Measurements from ENCODE around the gene PKIG. TPM values are rescaled to one million over a fixed set of nuclear protein-coding genes. Genes with fewer than 3 reads are reported as not detected.

PKIG gene
- total RNA-seq, 1 donor from 2014 or later, result 34.7 TPM

DNA sequence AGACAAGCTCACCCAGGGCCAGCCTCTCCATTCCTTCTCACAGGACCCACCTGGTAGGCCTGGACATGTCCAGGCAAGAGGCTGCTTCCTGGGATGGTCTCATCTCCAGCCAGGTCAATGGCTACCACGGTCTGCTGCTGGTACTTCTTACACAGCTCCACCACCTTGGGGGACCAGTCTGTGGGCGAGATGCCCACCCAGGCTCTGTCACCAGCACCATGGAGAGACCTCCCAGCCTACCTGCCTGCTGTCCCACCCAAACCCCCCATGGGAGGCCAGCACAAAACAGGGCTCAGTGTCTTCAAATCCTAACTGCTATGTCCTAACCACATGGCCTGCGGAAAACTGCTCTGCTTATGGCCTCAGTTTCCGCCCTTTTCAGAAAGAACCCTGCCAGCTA, 41.8 kb downstream of the PKIG start:
- Mint-ChIP-seq H3K27ac (ENCODE audit: unreplicated experiment) (no peak overlapping the region), H3K27me3 (ENCODE audit: low read depth) (no peaks in the 10 kb centered on the region), H3K9me3 (no peaks in the 10 kb centered on the region), H3K4me3 (no peak overlapping the region), H3K36me3 (ENCODE audit: low read depth) (peaks cover 16% of the 10 kb centered on the region), H3K4me1 (no peaks in the 10 kb centered on the region)
- TF ChIP-seq, protein P1, sequence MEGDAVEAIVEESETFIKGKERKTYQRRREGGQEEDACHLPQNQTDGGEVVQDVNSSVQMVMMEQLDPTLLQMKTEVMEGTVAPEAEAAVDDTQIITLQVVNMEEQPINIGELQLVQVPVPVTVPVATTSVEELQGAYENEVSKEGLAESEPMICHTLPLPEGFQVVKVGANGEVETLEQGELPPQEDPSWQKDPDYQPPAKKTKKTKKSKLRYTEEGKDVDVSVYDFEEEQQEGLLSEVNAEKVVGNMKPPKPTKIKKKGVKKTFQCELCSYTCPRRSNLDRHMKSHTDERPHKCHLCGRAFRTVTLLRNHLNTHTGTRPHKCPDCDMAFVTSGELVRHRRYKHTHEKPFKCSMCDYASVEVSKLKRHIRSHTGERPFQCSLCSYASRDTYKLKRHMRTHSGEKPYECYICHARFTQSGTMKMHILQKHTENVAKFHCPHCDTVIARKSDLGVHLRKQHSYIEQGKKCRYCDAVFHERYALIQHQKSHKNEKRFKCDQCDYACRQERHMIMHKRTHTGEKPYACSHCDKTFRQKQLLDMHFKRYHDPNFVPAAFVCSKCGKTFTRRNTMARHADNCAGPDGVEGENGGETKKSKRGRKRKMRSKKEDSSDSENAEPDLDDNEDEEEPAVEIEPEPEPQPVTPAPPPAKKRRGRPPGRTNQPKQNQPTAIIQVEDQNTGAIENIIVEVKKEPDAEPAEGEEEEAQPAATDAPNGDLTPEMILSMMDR (conservative IDR thresholded peaks at IDR 0.05), result no peak
- no peak for DNase-seq (ENCODE audit: low read depth, low spot score)

DNA sequence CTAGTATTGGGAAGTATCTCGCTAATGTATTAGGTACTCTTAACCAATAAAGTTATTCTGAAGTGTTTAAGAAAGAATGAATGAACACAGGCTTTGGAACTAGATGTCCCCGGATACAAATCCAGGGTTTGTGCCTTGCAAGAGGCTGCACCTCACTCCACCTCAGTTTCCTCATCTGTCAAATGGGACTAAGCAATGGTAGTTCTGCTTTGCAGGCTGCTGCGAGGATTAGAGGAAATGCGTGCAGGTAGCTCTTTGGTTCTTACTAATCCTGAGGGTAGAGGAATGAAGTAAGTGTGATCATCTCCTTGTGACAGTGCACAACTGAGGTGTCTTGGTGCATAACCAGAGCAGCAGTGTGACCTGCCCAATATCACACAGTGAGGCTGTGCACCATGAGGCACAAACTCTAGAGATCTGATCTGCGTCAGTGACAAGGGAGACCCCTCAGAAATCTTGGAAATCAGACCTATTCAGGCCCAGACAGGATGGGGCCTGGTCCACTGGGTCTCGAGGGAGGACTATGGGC, 42.4 kb downstream of the PKIG start:
- H3K9me3 Mint-ChIP-seq, result no peaks in the 10 kb centered on the region
- H3K4me1 Mint-ChIP-seq, result no peaks in the 10 kb centered on the region
- no peak overlapping the region for H3K27ac Mint-ChIP-seq (ENCODE audit: unreplicated experiment)
- no peaks in the 10 kb centered on the region for H3K27me3 Mint-ChIP-seq (ENCODE audit: low read depth)
- H3K36me3 Mint-ChIP-seq (ENCODE audit: low read depth), result peaks cover 13% of the 10 kb centered on the region
- no peak overlapping the region for H3K4me3 Mint-ChIP-seq
- TF ChIP-seq, protein P1 (conservative IDR thresholded peaks at IDR 0.05), result no peak
- DNase-seq (ENCODE audit: low read depth, low spot score), result no peak

DNA sequence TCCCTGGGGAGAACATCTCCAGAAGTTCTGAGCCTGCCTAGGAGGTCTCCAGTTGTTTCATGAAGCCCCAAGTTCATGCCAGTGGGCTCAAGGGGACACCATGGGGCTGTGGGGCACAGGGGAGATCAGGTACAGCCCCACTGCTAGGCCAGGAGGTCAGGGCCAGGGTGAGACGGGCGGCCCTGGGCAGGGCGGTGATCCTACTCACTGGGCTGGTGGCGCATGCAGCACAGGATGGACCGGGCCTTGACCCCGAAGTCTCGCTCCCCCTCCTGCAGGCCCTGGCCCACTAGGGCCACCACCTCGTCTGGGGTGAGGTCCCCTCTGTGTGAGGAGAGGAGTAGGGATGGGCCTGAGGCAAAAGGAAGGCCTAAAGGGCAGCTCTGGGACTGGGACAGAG, 43.0 kb downstream of the PKIG start:
- TF ChIP-seq, protein P1 (conservative IDR thresholded peaks at IDR 0.05), result no peak
- peaks cover 8% of the 10 kb centered on the region for H3K36me3 Mint-ChIP-seq (ENCODE audit: low read depth)
- H3K4me3 Mint-ChIP-seq, result no peak overlapping the region

DNA sequence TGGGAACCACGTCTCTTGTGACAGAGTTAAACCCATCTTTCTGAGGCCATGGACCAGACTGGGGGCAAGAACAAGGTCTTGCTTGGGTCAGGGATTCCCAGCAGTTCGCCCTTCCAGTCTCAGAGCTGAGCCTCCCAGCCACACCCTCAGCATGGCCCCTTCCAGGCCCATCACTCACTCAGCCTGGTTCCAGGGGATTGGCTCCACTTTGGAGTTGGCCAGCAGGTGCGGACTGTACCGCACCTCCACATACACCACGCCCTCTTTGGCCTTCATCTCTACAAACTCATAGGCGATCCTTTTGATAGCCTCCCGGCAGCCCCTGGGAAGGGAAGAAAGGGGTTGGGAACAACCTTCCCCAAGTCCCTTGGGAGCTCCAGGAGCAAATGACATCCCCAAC, 43.9 kb downstream of the PKIG start:
- TF ChIP-seq, protein P1 (conservative IDR thresholded peaks at IDR 0.05), result no peak
- H3K4me3 Mint-ChIP-seq, result no peak overlapping the region
- H3K27me3 Mint-ChIP-seq (ENCODE audit: low read depth), result no peaks in the 10 kb centered on the region
- H3K27ac Mint-ChIP-seq (ENCODE audit: unreplicated experiment), result no peak overlapping the region
- peaks cover 5% of the 10 kb centered on the region for H3K4me1 Mint-ChIP-seq
- no peak for DNase-seq (ENCODE audit: low read depth, low spot score)
- H3K36me3 Mint-ChIP-seq (ENCODE audit: low read depth), result peaks cover 7% of the 10 kb centered on the region
- H3K9me3 Mint-ChIP-seq, result no peaks in the 10 kb centered on the region

More for the DNA sequence above, 43.0 kb downstream of the PKIG start:
- DNase-seq (ENCODE audit: low read depth, low spot score), result no peak
- Mint-ChIP-seq H3K27me3 (ENCODE audit: low read depth) (no peaks in the 10 kb centered on the region), H3K4me1 (peaks cover 3% of the 10 kb centered on the region), H3K9me3 (no peaks in the 10 kb centered on the region), H3K27ac (ENCODE audit: unreplicated experiment) (no peak overlapping the region)

DNA sequence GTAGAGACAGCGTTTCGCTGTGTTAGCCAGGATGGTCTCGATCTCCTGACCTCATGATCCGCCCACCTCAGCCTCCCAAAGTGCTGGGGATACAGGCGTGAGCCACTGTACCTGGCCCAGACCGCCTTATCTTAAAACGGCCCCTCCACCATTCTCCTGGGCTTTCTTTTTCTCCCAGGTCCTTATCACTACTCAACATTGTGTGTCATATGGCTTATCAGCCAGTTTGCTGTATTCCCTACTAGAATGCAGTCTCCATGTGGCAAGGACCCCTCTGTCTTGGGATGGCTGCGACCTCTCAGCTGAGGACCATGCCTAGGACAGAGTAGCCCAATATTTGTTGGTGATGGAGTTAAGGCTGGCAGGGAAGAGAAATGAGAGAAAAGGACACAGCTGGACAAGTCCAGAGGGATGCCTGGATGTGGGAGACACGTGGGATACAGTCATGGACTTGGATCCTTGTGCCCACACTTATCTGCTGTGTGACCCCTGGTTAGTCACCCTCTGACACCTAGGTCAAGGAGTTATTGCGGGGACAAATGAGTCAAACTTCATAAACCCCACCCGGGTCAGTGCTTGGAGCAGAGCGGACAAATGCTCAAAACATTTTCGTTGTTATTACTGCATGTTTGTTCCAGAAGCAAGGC, 45.1 kb downstream of the PKIG start:
- TF ChIP-seq, protein P1 (conservative IDR thresholded peaks at IDR 0.05), result no peak
- Mint-ChIP-seq H3K36me3 (ENCODE audit: low read depth) (no peaks in the 10 kb centered on the region), H3K27ac (ENCODE audit: unreplicated experiment) (no peak overlapping the region), H3K9me3 (no peaks in the 10 kb centered on the region), H3K4me3 (no peak overlapping the region), H3K4me1 (peaks cover 12% of the 10 kb centered on the region), H3K27me3 (ENCODE audit: low read depth) (no peaks in the 10 kb centered on the region)
- DNase-seq (ENCODE audit: low read depth, low spot score), result no peak
